Mesenchymal stem cell (in vitro differentiated cells and primary cell): ENCODE measurements around the gene KLF16.

Experiments
- DNase-seq: peaks from one replicate; pipeline ENCODE4 v3.0.0-alpha.2; 2013
- H2AFZ ChIP-seq: one replicate; pipeline ENCODE4 v1.6.1; 2013; ENCODE audit warnings: low read depth, mild to moderate bottlenecking, control low read depth, inconsistent platforms, low read length, moderate library complexity
- H2AK5ac ChIP-seq: 2 replicates; pipeline ENCODE4 v1.6.1; 2013; ENCODE audit warnings: low read length, moderate library complexity, mild to moderate bottlenecking, inconsistent platforms; ENCODE audit not compliant: severe bottlenecking
- H2BK120ac ChIP-seq: one replicate; pipeline ENCODE4 v1.6.1; 2013; ENCODE audit warnings: low read depth, mild to moderate bottlenecking, inconsistent platforms, low read length, moderate library complexity
- H2BK12ac ChIP-seq, 2 experiments: one replicate each; pipeline ENCODE4 v1.6.1; 2013; ENCODE audit warnings: inconsistent platforms in 2 of 2, low read length in 2 of 2, mild to moderate bottlenecking in 2 of 2, moderate library complexity in 2 of 2, control low read depth in 1 of 2
- H2BK15ac ChIP-seq: one replicate; pipeline ENCODE4 v1.6.1; 2013; ENCODE audit warnings: mild to moderate bottlenecking, low read depth, inconsistent platforms; ENCODE audit not compliant: poor library complexity, severe bottlenecking
- H2BK5ac ChIP-seq: 2 replicates; pipeline ENCODE4 v1.6.1; 2013; ENCODE audit warnings: low read depth, mild to moderate bottlenecking, low read length, control low read depth, inconsistent platforms; ENCODE audit not compliant: poor library complexity, severe bottlenecking
- H3K14ac ChIP-seq, 2 experiments: one replicate each; pipeline ENCODE4 v1.6.1; 2013; ENCODE audit warnings: inconsistent platforms in 2 of 2, low read length in 2 of 2, control low read depth in 1 of 2, mild to moderate bottlenecking in 1 of 2, moderate library complexity in 1 of 2
- H3K18ac ChIP-seq, 2 experiments: one replicate each; pipeline ENCODE4 v1.6.1; 2013; ENCODE audit warnings: inconsistent platforms in 2 of 2, low read length in 2 of 2, control low read depth in 1 of 2, low read depth in 1 of 2, mild to moderate bottlenecking in 1 of 2
- H3K23ac ChIP-seq, 2 experiments: one replicate each; pipeline ENCODE4 v1.6.1; 2013; ENCODE audit warnings: inconsistent platforms in 2 of 2, low read length in 2 of 2, mild to moderate bottlenecking in 2 of 2, moderate library complexity in 2 of 2, control low read depth in 1 of 2
- H3K27ac ChIP-seq: 2 replicates; pipeline ENCODE4 v1.5.1; 2013; ENCODE audit warnings: mild to moderate bottlenecking, moderate library complexity, low read length, control low read depth, inconsistent platforms; ENCODE audit not compliant: poor library complexity, severe bottlenecking
- H3K27me3 ChIP-seq, 2 experiments: 2 replicates each; pipeline versions ENCODE4 v1.6.1 to v1.7.0; 2013; ENCODE audit warnings: low read length in 2 of 2, mild to moderate bottlenecking in 2 of 2, moderate library complexity in 2 of 2, control low read depth in 1 of 2, inconsistent platforms in 1 of 2; ENCODE audit not compliant: control insufficient read depth in 1 of 2, insufficient read depth in 1 of 2
- H3K36me3 ChIP-seq, 2 experiments: 2 replicates each; pipeline versions ENCODE4 v1.6.1 to v1.7.0; 2013; ENCODE audit warnings: low read length in 2 of 2, control low read depth in 1 of 2, inconsistent platforms in 1 of 2, low read depth in 1 of 2, mild to moderate bottlenecking in 1 of 2; ENCODE audit not compliant: insufficient read depth in 2 of 2, control insufficient read depth in 1 of 2
- H3K4ac ChIP-seq, 2 experiments: one replicate each; pipeline ENCODE4 v1.6.1; 2013; ENCODE audit warnings: inconsistent platforms in 2 of 2, low read length in 2 of 2, mild to moderate bottlenecking in 2 of 2, moderate library complexity in 2 of 2, control low read depth in 1 of 2, low read depth in 1 of 2
- H3K4me1 ChIP-seq: 2 replicates; pipeline ENCODE4 v1.6.1; 2013; ENCODE audit warnings: low read depth, low read length, control low read depth; ENCODE audit not compliant: control insufficient read depth, insufficient read depth
- H3K4me2 ChIP-seq: 2 replicates; pipeline ENCODE4 v1.6.1; 2013; ENCODE audit warnings: low read length, mild to moderate bottlenecking, inconsistent platforms; ENCODE audit not compliant: poor library complexity, severe bottlenecking
- H3K4me3 ChIP-seq, 2 experiments: 2 replicates each; pipeline versions ENCODE4 v1.5.1 to v1.7.0; 2013; ENCODE audit warnings: low read length in 2 of 2, mild to moderate bottlenecking in 2 of 2, control low read depth in 1 of 2, low read depth in 1 of 2; ENCODE audit not compliant: insufficient read depth in 1 of 2
- H3K79me1 ChIP-seq: replicated peaks from 2 replicates; pipeline ENCODE4 v1.6.1; 2013; ENCODE audit warnings: mild to moderate bottlenecking, control low read depth, low read length, inconsistent platforms; ENCODE audit not compliant: poor library complexity, severe bottlenecking
- H3K9ac ChIP-seq: 2 replicates; pipeline ENCODE4 v1.7.0; 2013; ENCODE audit warnings: mild to moderate bottlenecking, low read length, moderate library complexity
- H3K9me3 ChIP-seq: 2 replicates; pipeline ENCODE4 v1.7.0; 2013; ENCODE audit warnings: mild to moderate bottlenecking, low read length; ENCODE audit not compliant: control insufficient read depth
- H4K8ac ChIP-seq: one replicate; pipeline ENCODE4 v1.6.1; 2013; ENCODE audit warnings: inconsistent platforms, mild to moderate bottlenecking, low read length, moderate library complexity
- H4K91ac ChIP-seq: one replicate; pipeline ENCODE4 v1.6.1; 2013; ENCODE audit warnings: mild to moderate bottlenecking, low read length, inconsistent platforms
- WGBS: methylation state at CpG from one replicate; pipeline ENCODE4 v1.1.7; 2013; ENCODE audit warnings: mixed read lengths; 5-methylcytosine and 5-hydroxymethylcytosine counted together

Gene KLF16

GRCh38 chr19:1811942-1812425 is 51.4 kb downstream of the KLF16 start, which contains the start of gene ATP8B3:
Gene ATP8B3, minus strand, starts transcription at chr19:1812276. Its CDS starts 540 bp downstream, at chr19:1811736.
- peak within 1 kb of the TSS; percentile 82 for H2BK15ac ChIP-seq
- H3K4me1 ChIP-seq, result peaks cover 22% of the 10 kb centered on the region
- peak within 1 kb of the TSS; percentile 80 to 83 for H3K4me3 ChIP-seq
- peak within 1 kb of the TSS; percentile 36 for H2AK5ac ChIP-seq
- H2BK5ac ChIP-seq, result no peak within 1 kb of the TSS
- H3K18ac ChIP-seq, result peak within 1 kb of the TSS; percentile 69 to 92
- H3K9ac ChIP-seq, result peak within 1 kb of the TSS; percentile 77
- peaks cover 8% of the 10 kb centered on the region for H3K79me1 ChIP-seq
- H3K36me3 ChIP-seq, result peaks cover 14 to 36% of the 10 kb centered on the region in 2 experiments
- peaks cover 0 to 4% of the 10 kb centered on the region in 2 experiments for H3K27me3 ChIP-seq
- peak within 1 kb of the TSS; percentile 61 for H3K27ac ChIP-seq
- H2AFZ ChIP-seq, result peak within 1 kb of the TSS; percentile 85
- peak within 1 kb of the TSS; percentile 96 for H3K4me2 ChIP-seq
- peak within 1 kb of the TSS in 1 of 2 experiments; percentile 83 for H3K23ac ChIP-seq
- H2BK12ac ChIP-seq, result peak within 1 kb of the TSS in 1 of 2 experiments; percentile 59
- H4K8ac ChIP-seq, result peak within 1 kb of the TSS; percentile 81
- 7% methylated on average over 22 of the region's 48 CpGs for WGBS
- H3K14ac ChIP-seq, result peak within 1 kb of the TSS in 1 of 2 experiments; percentile 95
- H3K9me3 ChIP-seq, result no peaks in the 10 kb centered on the region
- H4K91ac ChIP-seq, result peak within 1 kb of the TSS; percentile 57
- peak within 1 kb of the TSS; percentile 55 to 80 for H3K4ac ChIP-seq
- H2BK120ac ChIP-seq, result peak within 1 kb of the TSS; percentile 64
- DNase-seq, result no peak

- Histone ChIP-seq H2BK15ac (no peak overlapping the region), H3K4me1 (peaks cover 22% of the 10 kb centered on the region), H3K36me3 (peaks cover 10 to 35% of the 10 kb centered on the region in 2 experiments), H3K14ac (peak overlapping the region in 1 of 2 experiments; percentile 95), H4K8ac (peak overlapping the region; percentile 81), H3K4ac (no peak overlapping the region), H2AK5ac (no peak overlapping the region), H2BK5ac (no peak overlapping the region), H4K91ac (peak overlapping the region; percentile 57), H3K18ac (peak overlapping the region; percentile 9 to 28), H3K79me1 (peaks cover 8% of the 10 kb centered on the region), H3K27ac (no peak overlapping the region), H2AFZ (no peak overlapping the region), H2BK12ac (peak overlapping the region in 1 of 2 experiments; percentile 15), H3K4me3 (peak overlapping the region; percentile 61 to 80), H3K9ac (peak overlapping the region; percentile 45), H2BK120ac (no peak overlapping the region), H3K27me3 (peaks cover 0 to 4% of the 10 kb centered on the region in 2 experiments), H3K23ac (no peak overlapping the region), H3K4me2 (peak overlapping the region; percentile 43), H3K9me3 (no peaks in the 10 kb centered on the region)
- 43% methylated on average over 13 of the region's 13 CpGs for WGBS
- DNase-seq, result peak; percentile 66
These were observed 51.9 kb downstream of the KLF16 start for GRCh38 chr19:1811472-1811894.

GRCh38 chr19:1810439-1811160 is 52.8 kb downstream of the KLF16 start:
- Histone ChIP-seq H3K18ac (no peak overlapping the region), H3K4me3 (no peak overlapping the region), H3K36me3 (peaks cover 3 to 34% of the 10 kb centered on the region in 2 experiments), H3K4ac (no peak overlapping the region), H3K9ac (no peak overlapping the region), H2BK15ac (no peak overlapping the region), H2BK5ac (no peak overlapping the region), H3K4me2 (no peak overlapping the region), H2BK12ac (peak overlapping the region in 1 of 2 experiments; percentile 19), H3K79me1 (peaks cover 4% of the 10 kb centered on the region), H2AFZ (no peak overlapping the region), H2BK120ac (no peak overlapping the region), H3K9me3 (no peaks in the 10 kb centered on the region), H3K27ac (no peak overlapping the region), H3K14ac (no peak overlapping the region), H3K27me3 (peaks cover 0 to 4% of the 10 kb centered on the region in 2 experiments), H4K8ac (no peak overlapping the region), H3K23ac (no peak overlapping the region), H4K91ac (no peak overlapping the region), H3K4me1 (peaks cover 22% of the 10 kb centered on the region), H2AK5ac (peak overlapping the region; percentile 26)
- 92% methylated on average over 18 of the region's 19 CpGs for WGBS
- no peak for DNase-seq

GRCh38 chr19:1809678-1810077 is 53.7 kb downstream of the KLF16 start:
- Histone ChIP-seq H3K23ac (no peak overlapping the region), H4K91ac (no peak overlapping the region), H3K14ac (no peak overlapping the region)

More at GRCh38 chr19:1809678-1810077, 53.7 kb downstream of the KLF16 start:
- Histone ChIP-seq H2AFZ (no peak overlapping the region), H3K18ac (no peak overlapping the region), H2AK5ac (no peak overlapping the region), H3K27me3 (peaks cover 0 to 4% of the 10 kb centered on the region in 2 experiments), H3K9me3 (no peaks in the 10 kb centered on the region), H2BK12ac (no peak overlapping the region), H3K79me1 (peaks cover 3% of the 10 kb centered on the region), H4K8ac (no peak overlapping the region), H2BK120ac (no peak overlapping the region), H3K27ac (no peak overlapping the region), H3K4me1 (peaks cover 22% of the 10 kb centered on the region), H3K4me2 (no peak overlapping the region), H3K4me3 (no peak overlapping the region), H2BK15ac (no peak overlapping the region), H2BK5ac (no peak overlapping the region), H3K36me3 (peaks cover 1 to 34% of the 10 kb centered on the region in 2 experiments), H3K9ac (no peak overlapping the region), H3K4ac (no peak overlapping the region)
- 90% methylated on average over 18 of the region's 18 CpGs for WGBS
- DNase-seq, result no peak
